AG09309 (cell line): ENCODE results near the gene TBC1D4.

Source experiments
- DNase-seq: peaks from one replicate; pipeline ENCODE4 v3.0.0-alpha.2; 2010; ENCODE audit warnings: low read depth
- H3K4me3 ChIP-seq: 2 replicates; pipeline ENCODE4 v1.5.1; 2011; ENCODE audit warnings: mild to moderate bottlenecking, low read depth, low read length, moderate library complexity; ENCODE audit not compliant: control insufficient read depth
- CTCF ChIP-seq: IDR thresholded peaks from 2 replicates; pipeline ENCODE4 v1.5.1; 2011; ENCODE audit warnings: mild to moderate bottlenecking, low read depth, low read length, inconsistent platforms; ENCODE audit not compliant: insufficient read depth, control insufficient read depth; ENCODE audit errors: missing control alignments

TBC1D4 gene

DNA sequence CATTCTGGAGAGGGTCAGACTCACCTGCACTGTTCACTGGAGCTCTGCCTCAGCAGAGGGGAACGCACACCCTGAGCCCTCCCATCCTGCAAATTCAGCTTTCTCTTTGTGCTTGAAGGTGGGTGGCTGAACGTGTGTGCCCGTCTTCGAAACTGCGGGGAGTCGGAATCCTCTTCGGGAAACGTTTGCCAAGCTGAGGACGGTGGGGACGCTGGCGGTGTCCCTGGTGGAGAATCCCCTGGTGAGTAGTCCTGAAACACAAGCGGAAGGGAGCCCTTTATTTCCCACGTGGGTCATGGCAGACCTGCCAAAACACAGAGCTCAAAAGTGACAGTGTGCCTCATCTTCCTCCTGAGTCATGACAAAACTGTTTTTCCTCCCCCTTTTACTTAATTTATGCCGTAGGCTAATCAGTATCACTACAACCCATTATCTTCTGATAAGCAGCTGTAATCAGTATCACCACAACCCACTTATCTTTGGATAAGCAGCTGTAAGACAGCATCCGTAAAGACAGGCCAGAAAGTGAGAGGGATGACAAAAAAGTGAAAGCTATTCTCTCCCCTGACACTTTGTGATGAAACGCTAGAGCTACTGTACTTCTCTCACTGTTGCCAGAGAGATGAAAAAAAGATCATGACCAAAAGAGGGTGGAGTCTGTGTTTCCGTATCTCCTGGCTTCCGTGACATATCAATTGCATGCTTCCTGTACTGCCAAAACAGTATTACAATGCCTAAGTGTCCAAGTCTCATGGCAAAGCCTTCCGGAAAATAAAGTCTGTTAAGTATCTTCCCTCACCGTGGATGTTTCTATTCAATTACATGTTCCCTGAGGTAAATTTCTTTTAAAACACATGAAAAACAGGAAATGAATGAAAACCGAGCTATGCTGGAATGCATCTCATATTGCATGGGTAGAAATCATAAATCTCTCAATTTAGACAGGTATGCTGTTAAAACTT is 155.5 kb downstream of the TBC1D4 start:
- no peak for TF ChIP-seq CTCF
- no peak for DNase-seq
- no peak overlapping the region for H3K4me3 ChIP-seq

- H3K4me3 ChIP-seq: no peak overlapping the region
- TF ChIP-seq CTCF: no peak
- DNase-seq: no peak
Observed at GRCh38 chr13:75325711-75326110, 156.3 kb downstream of the TBC1D4 start.

DNA sequence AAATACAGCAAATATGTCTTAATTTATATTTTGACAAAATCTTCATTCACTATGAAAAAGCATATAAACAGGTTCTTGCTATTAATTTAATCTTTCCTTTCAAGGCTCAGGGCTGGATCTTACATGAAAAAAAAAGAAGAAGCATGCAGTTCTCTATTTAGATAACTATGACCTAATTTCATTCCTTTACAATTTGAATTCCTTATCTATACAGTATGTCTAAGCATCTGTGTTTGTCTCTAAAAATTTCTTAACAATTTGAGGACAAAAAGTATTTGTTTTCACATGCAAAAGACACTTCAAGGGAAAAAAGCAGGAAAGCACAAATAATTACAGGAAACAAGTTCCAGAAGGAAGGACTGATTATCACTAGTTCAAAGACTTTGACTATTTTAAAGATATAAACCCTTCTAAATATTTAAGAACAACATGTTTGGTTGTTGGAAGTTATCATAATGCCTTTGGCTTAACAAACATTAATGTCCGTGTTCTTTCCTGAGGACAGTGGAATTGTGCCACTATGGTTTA is 157.5 kb downstream of the TBC1D4 start:
- no peak for DNase-seq
- no peak for TF ChIP-seq CTCF
- no peak overlapping the region for H3K4me3 ChIP-seq

- DNase-seq: no peak
- no peak overlapping the region for H3K4me3 ChIP-seq
- no peak for TF ChIP-seq CTCF
Observed at GRCh38 chr13:75321084-75321483, 160.9 kb downstream of the TBC1D4 start.

GRCh38 chr13:75319254-75319653 is 162.7 kb downstream of the TBC1D4 start:
- H3K4me3 ChIP-seq: no peak overlapping the region
- DNase-seq: no peak
- no peak for TF ChIP-seq CTCF

GRCh38 chr13:75318138-75318833 is 163.7 kb downstream of the TBC1D4 start:
- DNase-seq: no peak
- H3K4me3 ChIP-seq: no peak overlapping the region
- TF ChIP-seq CTCF: no peak
